Measurements from ENCODE around the gene ZBTB14.

ZBTB14 gene

DNA sequence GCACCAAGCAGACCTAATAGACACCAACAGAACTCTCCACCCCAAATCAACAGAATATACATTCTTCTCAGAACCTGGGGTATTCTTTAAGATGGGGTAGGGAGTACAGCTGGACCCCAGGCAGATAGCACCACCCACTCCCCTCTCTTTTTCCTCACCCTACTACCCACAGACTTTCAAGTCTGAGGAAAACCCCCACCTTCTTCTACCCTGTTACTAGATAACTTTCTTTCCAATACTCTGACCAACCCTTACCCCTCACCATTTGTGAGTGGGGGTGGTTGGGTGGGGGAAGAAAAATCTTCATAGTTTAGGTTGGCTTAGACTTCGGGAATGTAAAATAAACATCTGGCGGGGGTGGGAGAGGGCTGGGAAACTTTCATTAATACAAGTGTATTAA, 20.3 kb upstream of the ZBTB14 start:
- no peak for TF ChIP-seq CTCF (conservative IDR thresholded peaks at IDR 0.05; ENCODE audit: low read depth)
- H3K27ac ChIP-seq, result no peak overlapping the region
- DNase-seq (ENCODE audit: low spot score), result no peak
- ChIA-PET POLR2A (ENCODE audit: low non-redundant PET) (no interaction called here), CTCF (no interaction called here)

GRCh38 chr18:5311301-5311989, 15.9 kb upstream of the ZBTB14 start:
- no peak overlapping the region for H3K27ac ChIP-seq
- POLR2A ChIA-PET (ENCODE audit: low non-redundant PET), result interaction anchor here (0.6 kb wide), 1 partner anchor 17 kb away, joined by 3 read pairs; no protein-coding TSS in a partner anchor
- TF ChIP-seq CTCF (conservative IDR thresholded peaks at IDR 0.05; ENCODE audit: low read depth), result no peak
- CTCF ChIA-PET, result no interaction called here
- DNase-seq (ENCODE audit: low spot score), result no peak

- ChIA-PET CTCF (no interaction called here), POLR2A (ENCODE audit: low non-redundant PET) (no interaction called here)
- no peak overlapping the region for H3K27ac ChIP-seq
- no peak for DNase-seq (ENCODE audit: low spot score)
- TF ChIP-seq CTCF (conservative IDR thresholded peaks at IDR 0.05; ENCODE audit: low read depth), result no peak
Measured at GRCh38 chr18:5309888-5310470, 14.5 kb upstream of the ZBTB14 start.

GRCh38 chr18:5305835-5306234, 10.3 kb upstream of the ZBTB14 start:
- ChIA-PET POLR2A (ENCODE audit: low non-redundant PET) (no interaction called here), CTCF (interaction anchor here (0.7 kb wide), 1 partner anchor 107 kb away, joined by 3 read pairs; no protein-coding TSS in a partner anchor)
- no peak for TF ChIP-seq CTCF (conservative IDR thresholded peaks at IDR 0.05; ENCODE audit: low read depth)
- DNase-seq (ENCODE audit: low spot score), result no peak
- H3K27ac ChIP-seq, result no peak overlapping the region

DNA sequence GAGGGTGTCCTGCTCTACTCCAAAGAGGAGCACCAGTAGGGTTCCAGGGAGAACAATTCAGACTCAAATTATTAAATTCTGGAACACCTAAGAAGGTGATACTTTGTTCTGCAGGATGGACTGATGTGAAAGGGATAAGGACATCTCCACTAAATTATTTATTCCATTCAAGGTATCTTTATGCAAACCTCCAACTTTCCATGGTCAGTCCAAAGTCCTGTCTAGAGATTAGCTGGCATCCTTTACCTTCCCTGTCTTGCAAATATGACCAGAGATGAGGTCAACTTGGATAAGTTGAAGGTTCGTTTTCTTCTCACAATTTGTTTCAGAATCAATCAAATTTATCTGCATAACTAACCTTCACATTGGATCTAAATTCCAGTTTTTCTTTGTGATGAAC, 8.7 kb upstream of the ZBTB14 start:
- TF ChIP-seq CTCF (conservative IDR thresholded peaks at IDR 0.05; ENCODE audit: low read depth), result no peak
- no peak overlapping the region for H3K27ac ChIP-seq
- DNase-seq (ENCODE audit: low spot score), result no peak
- ChIA-PET POLR2A (ENCODE audit: low non-redundant PET) (no interaction called here), CTCF (no interaction called here)

- TF ChIP-seq CTCF (conservative IDR thresholded peaks at IDR 0.05; ENCODE audit: low read depth), result no peak
- POLR2A ChIA-PET (ENCODE audit: low non-redundant PET), result no interaction called here
- no peak overlapping the region for H3K27ac ChIP-seq
- CTCF ChIA-PET, result no interaction called here
- no peak for DNase-seq (ENCODE audit: low spot score)
Measured at GRCh38 chr18:5303636-5304035, 8.1 kb upstream of the ZBTB14 start.

All from RWPE1 (cell line).